HG02798 (cell line): ENCODE measurements around the gene HS3ST5.
A peak's percentile ranks its signal among the peaks of the same experiment; 100 is the strongest.
"Not testable (repeated sequence)": the region's sequence is repeated elsewhere in the genome, so short reads cannot be mapped to it uniquely, and the experiment has no call there.

Experiments
- ATAC-seq: cut with Tn5 transposase; IDR thresholded peaks from one replicate; pipeline ENCODE4 v1.9.1; 2021; ENCODE audit warnings: mild to moderate bottlenecking; ENCODE audit not compliant: unreplicated experiment, poor library complexity

Gene HS3ST5

GRCh38 chr6:114115652-114116051, 227.2 kb downstream of the HS3ST5 start:
- no peak for ATAC-seq

GRCh38 chr6:114108119-114109002, 234.5 kb downstream of the HS3ST5 start:
- ATAC-seq: peak; percentile 77

GRCh38 chr6:114106020-114106419, 236.8 kb downstream of the HS3ST5 start:
- no peak for ATAC-seq

- no peak for ATAC-seq
Observed at GRCh38 chr6:114101255-114101654, 241.6 kb downstream of the HS3ST5 start.

- ATAC-seq: no peak
Observed at GRCh38 chr6:114100215-114100994, 242.4 kb downstream of the HS3ST5 start.

- ATAC-seq: peak; percentile 62
Observed at GRCh38 chr6:114096561-114097172, 246.2 kb downstream of the HS3ST5 start.

GRCh38 chr6:114092943-114093342, 249.9 kb downstream of the HS3ST5 start:
- ATAC-seq: no peak

- ATAC-seq: no peak
Observed at GRCh38 chr6:114090626-114091025, 252.2 kb downstream of the HS3ST5 start.

- no peak for ATAC-seq
Observed at GRCh38 chr6:114087496-114087895, 255.3 kb downstream of the HS3ST5 start.

- no peak for ATAC-seq
Observed at GRCh38 chr6:114085211-114085610, 257.6 kb downstream of the HS3ST5 start.

GRCh38 chr6:114084327-114084890, 258.4 kb downstream of the HS3ST5 start:
- no peak for ATAC-seq

- no peak for ATAC-seq
Observed at GRCh38 chr6:114083251-114083650, 259.6 kb downstream of the HS3ST5 start.

- no peak for ATAC-seq
Observed at GRCh38 chr6:114081730-114082129, 261.1 kb downstream of the HS3ST5 start.

GRCh38 chr6:114080891-114081510, 261.8 kb downstream of the HS3ST5 start:
- ATAC-seq: no peak

GRCh38 chr6:114080410-114080809, 262.4 kb downstream of the HS3ST5 start:
- not testable (repeated sequence) for ATAC-seq

- no peak for ATAC-seq
Observed at GRCh38 chr6:114075777-114076176, 267.0 kb downstream of the HS3ST5 start.

- no peak for ATAC-seq
Observed at GRCh38 chr6:114075300-114075699, 267.5 kb downstream of the HS3ST5 start.

GRCh38 chr6:114068771-114069170, 274.1 kb downstream of the HS3ST5 start:
- ATAC-seq: no peak

- no peak for ATAC-seq
Observed at GRCh38 chr6:114068116-114068515, 274.7 kb downstream of the HS3ST5 start.

GRCh38 chr6:114064862-114065261, 278.0 kb downstream of the HS3ST5 start:
- ATAC-seq: peak; percentile 42
